Left ventricle myocardium inferior (tissue), 1 donor: ENCODE measurements around the gene LRRC59. TPM values are rescaled to one million over a fixed set of nuclear protein-coding genes. Genes with fewer than 3 reads are reported as not detected.

Experiments used
- DNase-seq: peaks from one replicate; pipeline ENCODE4 v3.0.0-alpha.2; 2020
- H3K27ac ChIP-seq: fragments of 200-600 bp; replicated peaks from 2 replicates; pipeline ENCODE4 v1.8.0; 2021
- H3K27me3 ChIP-seq: fragments of 200-600 bp; 2 replicates; pipeline ENCODE4 v1.8.0; 2021; ENCODE audit warnings: low read depth
- H3K36me3 ChIP-seq: fragments of 200-600 bp; 2 replicates; pipeline ENCODE4 v1.8.0; 2021
- H3K4me1 ChIP-seq: fragments of 200-600 bp; 2 replicates; pipeline ENCODE4 v1.8.0; 2021
- H3K4me3 ChIP-seq: fragments of 200-600 bp; 2 replicates; pipeline ENCODE4 v1.8.0; 2021; ENCODE audit warnings: mild to moderate bottlenecking, moderate library complexity
- H3K9me3 ChIP-seq: fragments of 200-600 bp; replicated peaks from 2 replicates; pipeline ENCODE4 v1.8.0; 2021
- intact Hi-C: fragments of 100-400 bp; cut with micrococcal nuclease; formaldehyde crosslinking; loops from one replicate; pipeline ENCODE4 v1.11.0; 2022
- total RNA-seq: library from RNA; stranded (reverse); fragmentation: NEBNext Ultra II Directional; extraction: Animal tissue kit (Norgen Biotek cat#: 25700); gene quantifications from one replicate; pipeline ENCODE4 v1.2.1, GENCODE V29; 2021
- TF ChIP-seq, protein P1 (sequence below): fragments of 200-600 bp; IDR thresholded peaks from 2 replicates; pipeline ENCODE4 v1.8.0; 2021; ENCODE audit warnings: antibody characterized with exemption, mild to moderate bottlenecking, borderline replicate concordance
- donor health status: DM: no; HTN: yes; CAD: no; lungs with severe emphysema.

LRRC59 gene
- total RNA-seq, 1 donor from 2014 or later, result 23.7 TPM

DNA sequence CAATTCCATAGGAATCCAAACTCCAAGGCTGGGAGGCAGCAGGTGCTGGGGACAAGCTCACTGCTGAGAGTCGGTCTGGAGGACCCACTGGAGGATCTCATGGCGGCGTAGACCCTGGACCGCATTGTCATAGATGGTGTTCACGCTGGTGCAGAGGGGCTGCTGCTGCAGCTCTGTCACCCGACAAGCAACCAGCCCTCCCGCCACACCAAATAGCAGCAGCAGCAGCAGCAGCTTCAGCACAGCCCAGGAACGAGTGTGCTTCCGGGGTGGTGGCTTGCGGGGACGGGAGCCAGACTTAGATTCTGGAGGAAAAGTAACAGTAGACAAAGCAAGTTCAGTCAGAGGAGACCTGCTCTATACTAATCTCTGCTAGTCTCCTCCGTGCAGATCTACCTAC, 14.4 kb downstream of the LRRC59 start:
- Histone ChIP-seq H3K9me3 (no peaks in the 10 kb centered on the region), H3K36me3 (peaks cover 72% of the 10 kb centered on the region), H3K27me3 (no peaks in the 10 kb centered on the region), H3K4me3 (no peak overlapping the region), H3K4me1 (peaks cover 7% of the 10 kb centered on the region), H3K27ac (no peak overlapping the region)
- intact Hi-C loops, result no loop called here
- TF ChIP-seq, protein P1, sequence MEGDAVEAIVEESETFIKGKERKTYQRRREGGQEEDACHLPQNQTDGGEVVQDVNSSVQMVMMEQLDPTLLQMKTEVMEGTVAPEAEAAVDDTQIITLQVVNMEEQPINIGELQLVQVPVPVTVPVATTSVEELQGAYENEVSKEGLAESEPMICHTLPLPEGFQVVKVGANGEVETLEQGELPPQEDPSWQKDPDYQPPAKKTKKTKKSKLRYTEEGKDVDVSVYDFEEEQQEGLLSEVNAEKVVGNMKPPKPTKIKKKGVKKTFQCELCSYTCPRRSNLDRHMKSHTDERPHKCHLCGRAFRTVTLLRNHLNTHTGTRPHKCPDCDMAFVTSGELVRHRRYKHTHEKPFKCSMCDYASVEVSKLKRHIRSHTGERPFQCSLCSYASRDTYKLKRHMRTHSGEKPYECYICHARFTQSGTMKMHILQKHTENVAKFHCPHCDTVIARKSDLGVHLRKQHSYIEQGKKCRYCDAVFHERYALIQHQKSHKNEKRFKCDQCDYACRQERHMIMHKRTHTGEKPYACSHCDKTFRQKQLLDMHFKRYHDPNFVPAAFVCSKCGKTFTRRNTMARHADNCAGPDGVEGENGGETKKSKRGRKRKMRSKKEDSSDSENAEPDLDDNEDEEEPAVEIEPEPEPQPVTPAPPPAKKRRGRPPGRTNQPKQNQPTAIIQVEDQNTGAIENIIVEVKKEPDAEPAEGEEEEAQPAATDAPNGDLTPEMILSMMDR, result no peak
- no peak for DNase-seq

- no peak overlapping the region for H3K4me3 ChIP-seq
- TF ChIP-seq, protein P1, result no peak
- peaks cover 62% of the 10 kb centered on the region for H3K36me3 ChIP-seq
- intact Hi-C loops, result no loop called here
- no peak for DNase-seq
- no peaks in the 10 kb centered on the region for H3K9me3 ChIP-seq
- no peaks in the 10 kb centered on the region for H3K27me3 ChIP-seq
- H3K27ac ChIP-seq, result no peak overlapping the region
- peaks cover 7% of the 10 kb centered on the region for H3K4me1 ChIP-seq
Observed at GRCh38 chr17:50381920-50382319, 15.4 kb downstream of the LRRC59 start.

GRCh38 chr17:50381260-50381815, 16.0 kb downstream of the LRRC59 start:
- Histone ChIP-seq H3K36me3 (peaks cover 56% of the 10 kb centered on the region), H3K4me3 (no peak overlapping the region), H3K27ac (no peak overlapping the region), H3K27me3 (no peaks in the 10 kb centered on the region), H3K4me1 (peaks cover 7% of the 10 kb centered on the region), H3K9me3 (no peaks in the 10 kb centered on the region)
- TF ChIP-seq, protein P1, result no peak
- intact Hi-C loops, result no loop called here
- no peak for DNase-seq

- TF ChIP-seq, protein P1, result no peak
- no peaks in the 10 kb centered on the region for H3K9me3 ChIP-seq
- H3K27me3 ChIP-seq, result no peaks in the 10 kb centered on the region
- intact Hi-C loops, result no loop called here
- H3K36me3 ChIP-seq, result peaks cover 48% of the 10 kb centered on the region
- peaks cover 7% of the 10 kb centered on the region for H3K4me1 ChIP-seq
- no peak overlapping the region for H3K27ac ChIP-seq
- H3K4me3 ChIP-seq, result no peak overlapping the region
- DNase-seq, result no peak
Observed at GRCh38 chr17:50380369-50381259, 16.7 kb downstream of the LRRC59 start.

- Histone ChIP-seq H3K27ac (no peak overlapping the region), H3K4me1 (peaks cover 7% of the 10 kb centered on the region), H3K36me3 (peaks cover 38% of the 10 kb centered on the region), H3K27me3 (no peaks in the 10 kb centered on the region), H3K4me3 (no peak overlapping the region), H3K9me3 (no peaks in the 10 kb centered on the region)
- TF ChIP-seq, protein P1, result no peak
- DNase-seq, result no peak
- intact Hi-C loops, result no loop called here
Observed at GRCh38 chr17:50379351-50380132, 17.8 kb downstream of the LRRC59 start.
